Hematopoietic multipotent progenitor cell treated with erythropoietin and hydrocortisone succinate and interleukin-3 and kit ligand, for 4 days (in vitro differentiated cells): Measurements from ENCODE around the gene VSNL1.
"Not testable (repeated sequence)": the region's sequence is repeated elsewhere in the genome, so short reads cannot be mapped to it uniquely, and the experiment has no call there.

ENCODE experiments used
- DNase-seq: peaks from one replicate; pipeline ENCODE4 v3.0.0-alpha.2; 2015

VSNL1 gene

DNA sequence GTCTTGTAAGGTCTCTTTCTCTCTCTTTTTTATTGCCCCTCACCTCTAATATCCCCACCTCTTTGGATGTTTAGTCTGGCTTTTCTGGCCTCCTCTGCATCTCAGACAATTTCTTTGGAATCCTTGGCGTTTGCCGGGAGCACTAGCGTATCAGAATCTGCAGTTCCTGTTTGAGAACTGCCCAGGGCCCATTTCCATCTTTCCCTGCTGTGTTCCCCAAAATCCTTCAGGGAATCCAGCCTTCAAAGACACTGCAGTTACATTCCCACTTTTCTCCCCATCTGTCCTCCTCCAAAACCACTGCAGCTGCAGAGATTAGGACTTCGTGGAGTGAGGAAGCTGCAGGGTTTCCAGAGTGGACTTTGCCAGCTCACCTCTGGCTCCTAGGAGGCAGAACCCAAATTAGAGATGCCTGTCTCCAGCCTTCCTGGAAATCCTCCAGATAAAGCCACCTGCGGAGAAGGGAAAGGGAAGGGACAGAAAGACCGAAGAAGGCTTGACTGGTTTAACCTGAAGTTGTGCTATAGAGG, 2.7 kb downstream of the VSNL1 start:
- DNase-seq: no peak

DNA sequence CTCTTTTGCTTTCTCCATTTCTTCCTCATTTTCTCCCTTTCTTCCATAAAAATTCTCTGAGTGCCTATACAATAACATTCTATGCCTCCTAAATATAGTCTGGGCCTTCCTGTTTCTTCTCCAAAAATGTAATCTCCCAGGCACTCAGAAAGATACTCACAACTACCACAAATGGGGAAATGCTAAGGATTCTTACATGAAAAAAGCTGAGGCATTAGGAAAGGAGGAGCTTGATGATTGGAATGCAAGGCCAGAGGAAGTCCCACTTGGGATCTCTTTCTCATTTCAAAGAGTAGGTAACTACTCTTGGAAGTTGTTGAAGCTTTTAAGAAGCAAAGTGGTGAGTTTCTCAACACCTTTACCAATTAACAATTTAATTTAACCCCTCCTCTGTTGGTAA, 3.4 kb downstream of the VSNL1 start:
- DNase-seq: no peak

DNA sequence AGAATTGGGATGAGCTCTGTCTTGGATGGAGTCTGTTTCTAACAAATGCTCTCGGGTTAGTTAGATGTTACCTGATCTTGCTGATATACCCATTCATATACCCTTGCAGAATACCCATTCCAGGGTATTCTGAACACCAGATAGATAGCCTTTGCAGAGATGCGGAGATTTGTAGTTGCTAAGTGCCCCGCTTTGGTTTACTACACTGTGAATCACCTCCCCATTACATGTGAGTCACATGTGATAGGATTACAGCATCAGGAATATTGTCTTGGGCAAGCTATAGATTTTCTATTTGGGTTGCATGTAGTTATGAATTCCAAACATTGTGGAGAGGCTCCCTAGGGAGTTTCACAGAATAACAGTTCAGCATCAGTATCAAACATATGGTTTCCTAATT, 3.8 kb downstream of the VSNL1 start:
- DNase-seq: no peak

DNA sequence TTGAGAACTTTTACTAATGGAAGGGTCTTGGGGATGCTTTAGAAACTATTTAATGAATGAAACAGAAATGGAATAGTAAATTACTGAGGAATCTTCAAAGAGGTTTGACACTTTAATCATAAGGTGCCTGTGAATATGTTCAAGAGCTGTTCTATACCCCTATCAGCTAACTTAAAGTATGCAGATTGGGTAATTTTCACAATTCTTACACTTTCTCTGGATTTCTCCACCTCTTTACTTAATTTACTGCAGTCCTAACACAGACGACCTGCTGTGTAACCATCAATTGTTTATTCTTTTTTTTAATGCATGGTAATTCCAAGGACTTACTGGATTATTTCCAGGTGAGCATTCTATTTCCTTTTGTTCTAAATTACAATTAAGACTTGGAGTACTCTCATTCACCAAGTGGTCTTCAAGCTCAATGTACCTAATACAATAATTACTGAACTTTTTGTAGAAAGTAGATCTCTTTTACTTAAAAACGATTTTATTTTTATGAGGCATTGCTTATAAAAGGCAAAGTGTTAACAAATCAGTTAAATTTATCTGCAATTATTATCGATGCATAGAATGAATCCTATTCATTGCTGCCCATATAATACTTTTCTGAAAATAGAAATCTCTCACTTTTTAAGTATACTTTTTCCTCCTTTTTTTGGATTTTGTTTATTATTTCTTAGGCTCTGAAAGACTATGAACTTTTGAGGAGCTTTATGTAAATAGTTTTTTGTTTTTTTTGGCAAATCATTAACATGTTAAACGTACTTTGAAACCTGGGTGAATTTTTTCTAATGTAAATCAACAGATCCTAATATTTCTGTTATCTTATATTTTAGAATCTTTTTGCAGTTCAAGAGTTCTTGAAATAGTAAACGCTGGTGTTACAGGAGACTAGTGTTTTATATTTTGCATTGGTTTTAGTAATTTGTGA, 5.5 kb downstream of the VSNL1 start:
- no peak for DNase-seq

DNA sequence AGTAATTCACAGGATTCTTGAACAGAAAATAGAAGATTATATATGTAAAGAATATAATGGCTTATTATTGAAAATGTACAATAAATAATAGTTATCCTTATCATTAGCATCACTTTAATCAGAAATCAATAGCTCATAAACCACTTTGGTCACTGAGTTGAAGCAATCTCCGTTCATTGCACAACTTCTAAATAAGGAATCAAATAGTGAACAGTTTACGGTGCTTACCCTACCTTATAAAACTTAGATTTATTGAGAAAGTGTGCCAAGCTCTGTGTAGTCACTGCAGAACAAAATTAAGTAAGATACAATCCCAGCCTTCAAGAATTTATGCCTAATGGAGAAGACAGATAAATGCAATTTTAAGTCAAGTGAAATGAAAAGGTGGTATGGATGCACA, 6.7 kb downstream of the VSNL1 start:
- DNase-seq: no peak

DNA sequence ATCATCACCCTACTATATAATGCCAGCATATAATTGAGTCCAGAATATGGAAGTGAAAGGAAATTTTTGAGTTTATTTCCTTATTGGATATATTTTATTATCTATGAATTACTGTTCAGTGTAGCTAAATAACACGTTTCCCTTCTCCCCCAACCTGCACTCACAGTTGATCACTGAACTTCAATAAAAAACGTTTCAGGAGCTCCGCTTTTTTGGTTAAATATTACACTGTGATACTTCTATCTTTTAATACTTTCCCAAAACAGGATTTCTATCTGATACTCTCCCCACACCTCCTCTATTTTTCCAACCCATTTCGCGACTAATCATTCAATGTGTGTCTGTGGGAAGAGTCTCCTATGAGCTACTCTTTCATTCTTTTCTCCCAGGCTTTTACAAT, 7.2 kb downstream of the VSNL1 start:
- DNase-seq: no peak

DNA sequence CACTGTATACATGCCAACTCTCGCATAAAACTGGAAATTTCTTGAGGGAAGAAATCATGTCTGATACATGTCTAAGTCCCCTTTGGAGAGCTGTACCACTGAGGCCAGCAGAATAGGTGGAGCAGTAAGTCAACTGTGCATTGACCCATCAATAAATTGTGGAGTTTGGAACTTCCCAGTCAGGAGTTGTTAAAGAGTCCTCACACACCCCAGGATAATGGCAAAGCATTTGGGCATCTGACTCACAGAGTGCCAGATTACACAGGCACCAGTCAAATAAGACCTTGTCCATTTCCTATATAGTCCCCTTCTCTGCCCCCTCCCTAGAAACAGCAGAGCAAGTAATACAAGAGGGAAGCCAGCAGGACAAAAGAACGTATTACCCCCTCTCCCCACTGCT, 10.4 kb downstream of the VSNL1 start:
- DNase-seq: no peak

DNA sequence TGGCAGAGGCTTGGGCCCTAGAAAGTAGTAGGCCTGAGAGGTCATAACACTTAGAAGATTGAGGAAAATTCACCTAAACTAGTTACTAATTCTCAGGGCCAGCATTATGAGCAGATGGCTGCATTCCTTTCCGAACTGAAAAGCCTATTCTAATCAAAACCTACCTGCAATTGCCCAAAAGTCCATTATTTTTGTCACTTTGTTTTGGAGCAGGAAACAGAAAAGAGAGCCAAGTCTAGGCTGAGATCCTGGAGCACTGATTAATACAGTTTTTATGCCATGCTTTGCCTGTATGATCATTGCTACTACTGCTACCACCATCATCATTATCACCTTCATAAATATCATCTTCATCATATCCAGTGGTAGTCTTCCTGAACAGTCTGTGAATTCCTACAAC, 14.7 kb downstream of the VSNL1 start:
- no peak for DNase-seq

DNA sequence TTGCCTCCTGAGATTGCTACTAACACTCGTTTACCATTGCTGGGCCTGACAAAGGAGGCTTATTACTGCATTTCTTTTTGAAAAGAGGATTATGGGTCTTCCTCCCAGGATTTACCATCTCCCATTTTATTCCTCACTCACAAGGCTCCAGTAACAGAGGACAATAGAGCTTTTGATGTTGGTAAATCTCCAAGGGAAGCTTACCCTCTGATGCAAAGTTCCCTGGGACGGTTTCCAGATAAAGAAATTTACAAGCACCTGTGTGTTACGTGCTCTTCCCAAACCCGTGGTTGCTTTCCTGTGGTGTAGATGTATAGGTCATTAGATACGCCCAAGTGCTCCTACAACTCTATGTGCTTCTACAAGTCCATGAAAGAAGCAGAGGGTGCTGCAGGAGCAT, 17.1 kb downstream of the VSNL1 start:
- DNase-seq: no peak

DNA sequence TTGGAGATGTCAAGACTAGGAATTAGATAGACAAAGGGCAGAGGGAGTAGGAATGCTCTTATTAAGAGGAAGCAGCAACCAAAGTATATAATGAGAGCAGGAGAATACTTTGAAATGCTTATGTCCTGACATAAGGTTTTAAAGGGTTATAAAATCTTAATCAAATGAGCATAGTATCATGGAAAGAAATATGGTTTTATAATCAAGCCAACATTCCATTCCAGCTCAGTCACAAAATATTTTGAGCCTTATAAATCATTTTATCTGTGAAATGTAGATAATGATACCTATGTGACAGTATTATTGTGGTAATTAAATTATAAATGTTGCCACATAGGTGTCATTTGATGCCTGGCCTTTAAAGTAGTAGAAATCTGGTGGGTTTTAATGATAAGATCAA, 17.6 kb downstream of the VSNL1 start:
- DNase-seq: no peak

DNA sequence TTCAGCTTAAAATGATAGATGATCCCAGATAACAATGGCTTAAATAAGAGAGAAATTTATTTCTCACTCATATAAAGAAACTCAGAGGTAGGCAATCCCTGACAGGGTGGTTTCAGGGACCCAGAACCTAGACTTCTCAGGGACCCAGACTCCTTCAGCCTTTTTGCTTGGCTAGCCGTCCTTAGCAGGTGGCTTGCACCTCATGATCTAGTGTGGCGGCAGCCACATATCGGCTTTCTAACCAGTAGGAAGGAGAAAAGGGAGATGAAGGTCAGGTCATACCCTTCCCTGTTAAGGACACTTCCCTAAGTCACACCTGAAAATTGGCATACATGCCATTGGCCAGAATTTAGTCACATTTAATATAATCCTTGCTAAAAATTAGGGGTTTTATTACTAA, 18.4 kb downstream of the VSNL1 start:
- no peak for DNase-seq

DNA sequence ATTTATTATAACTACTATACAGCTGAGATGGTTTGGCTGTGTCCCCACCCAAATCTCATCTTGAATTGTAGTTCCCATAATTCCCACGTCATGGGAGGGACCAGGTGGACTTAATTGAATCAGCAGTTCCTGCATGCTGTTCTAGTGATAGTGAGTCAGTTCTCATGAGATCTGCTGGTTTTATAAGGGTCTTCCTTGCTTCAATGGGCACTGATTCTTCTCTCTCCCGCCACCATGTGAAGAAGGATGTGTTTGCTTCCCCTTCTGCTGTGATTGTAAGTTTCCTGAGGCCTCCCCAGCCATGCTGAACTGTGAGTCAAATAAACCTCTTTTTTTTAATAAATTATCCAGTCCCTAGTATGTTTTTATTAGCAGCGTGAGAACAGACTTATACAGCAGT, 25.2 kb downstream of the VSNL1 start:
- DNase-seq: not testable (repeated sequence)

DNA sequence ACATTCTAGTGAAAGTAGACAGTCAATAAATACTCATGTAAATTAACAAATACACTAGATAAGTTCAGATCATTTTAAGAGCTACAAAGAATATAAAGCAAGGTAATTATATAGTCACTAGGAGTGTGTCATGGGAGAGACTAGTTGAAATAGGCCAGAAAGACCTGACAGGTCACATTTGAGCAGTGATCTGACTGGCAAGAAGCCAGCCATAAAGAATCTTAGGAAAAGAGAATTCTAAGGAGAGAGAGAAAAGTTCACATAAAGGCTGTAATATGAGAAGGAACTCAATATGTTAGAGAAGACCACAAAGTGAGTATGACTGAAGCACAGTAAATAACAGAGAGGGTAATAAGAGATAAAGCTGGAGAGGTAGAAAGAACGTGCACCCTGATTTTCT, 31.2 kb downstream of the VSNL1 start:
- no peak for DNase-seq

DNA sequence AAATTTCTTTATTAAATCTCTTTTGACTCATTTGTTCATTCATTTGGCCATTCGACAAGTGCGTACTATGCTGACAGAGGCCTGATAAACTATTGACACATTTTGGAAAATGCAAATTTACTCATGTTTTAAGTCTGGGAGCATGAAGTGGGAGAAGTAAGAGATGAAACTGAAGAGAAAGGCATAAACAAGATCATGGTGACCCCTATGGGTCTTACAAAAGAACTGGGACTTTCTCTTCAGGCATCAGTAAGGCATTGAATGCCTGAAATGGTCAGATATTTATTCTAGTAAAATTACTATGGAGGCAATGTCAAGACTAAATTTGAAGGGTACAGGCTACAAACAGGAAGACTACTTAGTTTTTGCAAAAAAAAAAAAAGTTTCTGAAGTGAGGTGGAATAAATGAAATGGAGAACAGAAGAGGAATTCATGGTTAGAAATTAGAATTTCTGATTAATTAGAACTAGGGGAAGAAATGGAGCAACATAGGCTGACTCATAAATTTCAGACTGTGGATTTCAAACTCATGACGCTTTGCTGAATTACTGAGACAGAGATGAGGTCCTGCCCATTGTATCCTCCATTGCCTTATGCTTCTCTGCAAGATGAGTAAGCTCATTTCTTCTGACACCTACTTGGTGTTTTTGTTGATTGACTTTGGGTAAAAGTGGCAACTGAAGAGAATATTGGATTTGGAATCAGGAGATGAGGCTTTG, 32.7 kb downstream of the VSNL1 start:
- DNase-seq: peak; percentile 1

DNA sequence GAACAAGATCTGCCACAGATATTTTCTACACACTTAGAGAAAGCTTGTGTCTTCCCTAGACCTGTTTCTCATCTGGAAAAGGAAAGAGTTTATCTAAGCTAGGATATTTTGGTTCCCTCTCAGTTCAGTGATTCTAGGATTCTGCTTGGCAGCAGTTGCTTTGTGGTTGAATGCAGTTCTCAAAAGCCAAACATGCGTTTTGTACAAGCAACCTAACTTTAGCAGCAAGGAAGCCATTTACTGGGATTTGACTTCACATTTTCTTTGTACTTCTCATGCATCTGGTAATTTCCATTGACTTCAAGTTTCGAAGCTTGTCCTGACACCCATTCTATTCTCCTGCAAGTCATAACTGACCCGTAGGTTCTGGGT, 33.3 kb downstream of the VSNL1 start:
- DNase-seq: no peak

DNA sequence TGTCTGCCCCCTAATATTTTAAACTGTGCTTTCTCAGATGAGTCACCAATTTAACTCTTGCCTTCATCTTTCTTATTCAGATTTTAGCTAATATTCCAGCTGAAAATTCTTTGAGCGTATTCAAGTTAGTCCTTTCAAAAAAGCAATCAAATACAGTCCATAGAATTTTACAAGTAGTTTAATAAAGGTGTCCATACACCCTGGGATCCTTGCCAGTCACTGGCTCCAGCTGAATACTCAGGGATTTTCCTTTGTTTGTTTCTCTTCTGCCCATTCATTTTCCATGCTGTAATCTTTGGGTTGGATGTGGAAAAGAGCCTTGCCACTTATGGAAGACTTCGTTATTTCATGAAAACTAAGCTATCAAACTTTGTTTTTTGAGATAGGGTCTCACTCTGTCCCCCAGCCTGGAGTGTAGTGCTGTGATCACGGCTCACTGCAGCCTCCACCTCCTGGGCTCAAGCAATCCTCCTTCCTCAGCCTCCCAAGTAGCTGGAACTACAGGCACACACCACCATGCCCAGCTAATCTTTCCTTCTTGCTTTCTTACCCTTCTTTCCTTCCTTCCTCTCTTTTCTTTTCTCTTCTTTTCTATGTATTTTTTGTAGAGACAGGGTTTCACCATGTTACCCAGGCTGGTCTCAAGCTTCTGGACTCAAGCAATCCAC, 34.0 kb downstream of the VSNL1 start:
- no peak for DNase-seq

DNA sequence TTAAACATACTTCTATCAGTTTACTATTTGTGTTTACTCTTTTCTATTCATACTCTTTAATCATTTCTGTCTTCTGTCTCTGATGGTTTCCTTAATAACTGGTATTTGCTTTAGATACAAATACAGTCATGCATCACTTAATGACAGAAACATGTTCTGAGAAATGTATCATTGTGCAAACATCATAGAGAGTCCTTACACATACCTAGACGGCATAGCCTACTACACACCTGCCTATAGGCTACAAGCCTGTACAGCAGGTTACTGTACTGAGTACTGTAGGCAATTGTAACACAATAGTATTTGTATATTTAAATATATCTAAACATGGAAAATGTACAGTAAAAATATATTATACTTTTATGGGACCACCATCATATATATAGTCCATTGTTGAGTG, 36.3 kb downstream of the VSNL1 start:
- no peak for DNase-seq

DNA sequence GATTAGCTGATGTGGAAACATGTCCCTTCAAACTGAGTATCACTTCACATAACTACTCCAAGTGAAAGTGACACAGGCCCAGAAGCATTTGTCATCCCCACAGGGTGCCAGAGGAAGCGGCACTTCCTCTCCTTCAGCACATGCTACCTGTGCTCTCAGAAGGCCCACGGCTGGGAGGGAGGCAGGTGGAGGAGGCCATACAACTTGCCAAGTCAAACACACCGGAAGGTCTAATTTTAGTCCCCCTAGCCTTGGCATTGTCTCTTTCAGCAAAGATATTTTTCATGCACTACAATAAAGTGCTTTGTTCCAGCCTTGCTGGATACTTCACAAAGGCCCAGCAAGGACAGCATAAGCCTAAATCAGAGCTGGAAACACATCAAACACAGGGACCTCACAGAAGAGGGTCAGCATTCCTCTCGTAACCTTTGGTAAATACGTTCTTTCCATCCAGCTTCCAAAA, 38.0 kb downstream of the VSNL1 start:
- DNase-seq: no peak

DNA sequence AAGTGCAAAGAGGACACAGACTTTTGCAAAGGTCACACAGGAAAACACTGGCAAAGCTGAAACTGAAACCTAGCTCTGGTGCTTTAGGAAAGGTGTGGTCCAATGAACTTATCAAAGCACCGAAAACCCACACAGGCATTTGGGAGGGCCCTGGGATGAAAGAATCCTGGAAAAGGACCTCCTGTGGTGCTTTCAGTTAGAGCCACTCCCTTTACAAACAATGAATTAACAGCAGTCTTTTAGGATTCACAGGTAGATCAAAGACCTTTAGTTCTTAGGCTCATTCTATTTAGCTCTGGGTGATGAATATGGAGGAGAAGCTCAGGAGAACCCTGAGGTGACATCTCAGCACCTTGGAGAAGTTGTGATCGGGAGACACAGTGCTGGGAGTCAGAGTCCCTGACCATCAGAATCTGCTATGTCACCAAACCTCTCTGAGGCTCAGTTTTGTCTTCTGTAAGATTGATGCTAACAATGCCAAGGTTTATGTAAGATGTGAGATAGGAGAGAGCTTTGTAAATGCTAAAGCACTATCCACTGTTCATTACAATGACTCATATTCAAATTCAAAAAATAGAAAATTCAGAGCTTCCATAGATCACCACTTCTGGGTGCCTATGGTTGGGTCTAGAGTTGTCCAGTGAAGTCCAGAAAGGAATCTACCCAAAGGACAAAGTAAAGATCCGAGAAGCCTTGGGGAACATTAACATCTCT, 39.3 kb downstream of the VSNL1 start:
- no peak for DNase-seq

DNA sequence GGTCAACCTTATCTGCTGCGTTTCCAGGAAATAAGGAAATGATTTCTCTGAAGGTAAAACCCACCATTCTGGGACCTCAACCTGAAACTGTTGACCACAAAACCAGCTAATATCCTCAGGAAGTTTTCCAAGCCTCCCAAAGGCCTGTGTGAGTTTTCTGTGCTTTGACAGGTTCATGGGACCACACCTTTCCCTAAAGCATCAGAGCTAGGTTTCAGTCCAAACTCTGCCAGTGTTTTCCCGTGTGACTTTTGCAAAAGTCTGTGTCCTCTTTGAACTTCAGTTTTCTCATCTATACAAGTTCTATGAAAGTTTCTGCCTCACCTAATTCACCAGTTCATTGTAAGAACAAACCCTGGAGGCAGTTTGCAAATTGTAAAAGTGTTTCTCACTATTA, 39.8 kb downstream of the VSNL1 start:
- DNase-seq: no peak

DNA sequence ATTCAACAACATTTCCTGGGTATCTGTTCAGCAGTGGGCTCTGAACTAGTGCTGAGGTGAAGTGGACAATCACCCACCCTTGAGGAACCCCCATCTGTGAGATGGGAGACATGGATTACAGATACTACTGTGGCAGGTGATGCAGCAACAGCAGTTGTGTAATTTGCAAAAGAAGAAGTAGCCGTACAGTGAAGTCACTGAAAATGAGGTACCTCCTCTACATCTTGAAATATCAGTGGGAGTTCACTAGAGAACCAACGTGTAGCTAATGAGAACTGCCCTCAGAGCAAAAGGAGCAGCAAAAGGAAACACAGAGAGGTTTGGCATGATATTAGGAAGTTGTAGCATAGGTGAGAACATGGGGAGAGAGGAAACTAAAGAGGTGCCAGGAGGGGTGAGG, 41.3 kb downstream of the VSNL1 start:
- no peak for DNase-seq

DNA sequence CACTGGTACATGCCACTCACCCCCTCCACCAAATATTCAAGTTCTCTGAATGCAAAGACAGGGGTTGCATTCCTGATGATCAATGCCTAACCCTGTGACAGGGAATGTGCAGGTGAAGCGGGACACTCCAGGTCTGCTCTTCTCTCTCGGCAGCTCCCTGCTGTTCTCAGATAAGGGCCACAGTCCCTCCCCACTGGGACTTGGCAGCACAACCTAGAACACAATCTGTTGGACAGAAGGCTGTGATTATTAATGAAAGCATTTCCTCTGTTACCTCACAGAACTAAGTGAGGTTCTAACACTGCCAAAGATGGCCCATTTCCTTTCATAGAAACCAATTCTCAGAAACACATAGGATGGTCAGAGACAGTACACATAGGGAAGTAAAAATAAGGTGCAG, 42.7 kb downstream of the VSNL1 start:
- DNase-seq: no peak

DNA sequence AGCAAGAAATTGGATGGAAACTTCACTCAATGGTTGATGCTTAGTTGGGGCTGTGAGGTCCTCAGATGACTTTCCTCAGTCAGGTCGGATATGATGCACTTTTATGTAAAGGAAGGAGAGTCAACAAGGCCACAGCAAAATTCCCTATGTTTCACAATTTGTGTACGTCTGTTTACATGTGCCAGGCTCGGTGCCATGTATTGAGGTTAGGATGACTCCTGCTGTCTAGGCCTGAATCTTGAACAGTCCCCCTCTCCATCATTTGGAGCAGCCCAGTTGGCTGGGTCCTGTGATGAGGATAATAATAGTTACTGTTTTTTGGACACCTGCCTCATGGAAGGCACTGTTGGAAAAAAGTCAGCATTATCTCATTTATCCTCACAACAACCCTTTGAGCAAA, 43.1 kb downstream of the VSNL1 start:
- no peak for DNase-seq
